ENCODE data around the gene ZNF428.
"Not testable (repeated sequence)": the region's sequence is repeated elsewhere in the genome, so short reads cannot be mapped to it uniquely, and the experiment has no call there.

Gene ZNF428

DNA sequence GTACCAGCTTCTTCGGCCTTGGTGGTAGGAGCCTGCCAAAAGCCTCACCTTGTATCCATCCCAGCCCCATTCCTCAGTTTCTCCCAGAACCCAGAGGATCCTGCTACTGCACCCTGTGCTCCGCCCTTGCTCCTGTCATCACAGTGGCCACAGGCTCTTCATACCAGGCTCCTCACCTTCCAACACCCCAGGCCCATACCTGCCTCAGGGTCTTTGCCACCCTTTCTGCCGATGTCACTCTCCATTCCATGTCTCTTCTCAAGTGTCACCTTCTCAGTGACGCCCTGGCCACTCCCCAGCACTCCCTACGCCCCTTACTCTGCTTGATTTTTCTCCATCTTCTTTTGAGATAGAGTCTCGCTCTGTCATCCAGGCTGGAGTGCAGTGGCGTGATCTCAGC, 9.6 kb downstream of the ZNF428 start:
- H3K27ac ChIP-seq: no peak overlapping the region
- H3K79me2 ChIP-seq (ENCODE audit: insufficient read depth, low read depth): no peaks in the 10 kb centered on the region
- TF ChIP-seq, protein P1, sequence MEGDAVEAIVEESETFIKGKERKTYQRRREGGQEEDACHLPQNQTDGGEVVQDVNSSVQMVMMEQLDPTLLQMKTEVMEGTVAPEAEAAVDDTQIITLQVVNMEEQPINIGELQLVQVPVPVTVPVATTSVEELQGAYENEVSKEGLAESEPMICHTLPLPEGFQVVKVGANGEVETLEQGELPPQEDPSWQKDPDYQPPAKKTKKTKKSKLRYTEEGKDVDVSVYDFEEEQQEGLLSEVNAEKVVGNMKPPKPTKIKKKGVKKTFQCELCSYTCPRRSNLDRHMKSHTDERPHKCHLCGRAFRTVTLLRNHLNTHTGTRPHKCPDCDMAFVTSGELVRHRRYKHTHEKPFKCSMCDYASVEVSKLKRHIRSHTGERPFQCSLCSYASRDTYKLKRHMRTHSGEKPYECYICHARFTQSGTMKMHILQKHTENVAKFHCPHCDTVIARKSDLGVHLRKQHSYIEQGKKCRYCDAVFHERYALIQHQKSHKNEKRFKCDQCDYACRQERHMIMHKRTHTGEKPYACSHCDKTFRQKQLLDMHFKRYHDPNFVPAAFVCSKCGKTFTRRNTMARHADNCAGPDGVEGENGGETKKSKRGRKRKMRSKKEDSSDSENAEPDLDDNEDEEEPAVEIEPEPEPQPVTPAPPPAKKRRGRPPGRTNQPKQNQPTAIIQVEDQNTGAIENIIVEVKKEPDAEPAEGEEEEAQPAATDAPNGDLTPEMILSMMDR (conservative IDR thresholded peaks at IDR 0.05; ENCODE audit: low read depth, low read length): no peak
- no peak overlapping the region for H3K4me3 ChIP-seq (IDR thresholded peaks at IDR 0.05; ENCODE audit: insufficient read depth, low read depth, low read length)
- no peaks in the 10 kb centered on the region for H4K20me1 ChIP-seq (ENCODE audit: insufficient read depth)
- no peaks in the 10 kb centered on the region; the same call in 1 of the 2 replicates for H3K36me3 ChIP-seq (ENCODE audit: insufficient read depth)
- H3K27me3 ChIP-seq (ENCODE audit: insufficient read depth, low read depth): no peaks in the 10 kb centered on the region
- H2AFZ ChIP-seq (ENCODE audit: low read depth): no peak overlapping the region
- no peaks in the 10 kb centered on the region for H3K4me1 ChIP-seq (ENCODE audit: low read depth, poor library complexity, severe bottlenecking)
- no peak overlapping the region for H3K4me2 ChIP-seq
- no peak overlapping the region for H3K9ac ChIP-seq

DNA sequence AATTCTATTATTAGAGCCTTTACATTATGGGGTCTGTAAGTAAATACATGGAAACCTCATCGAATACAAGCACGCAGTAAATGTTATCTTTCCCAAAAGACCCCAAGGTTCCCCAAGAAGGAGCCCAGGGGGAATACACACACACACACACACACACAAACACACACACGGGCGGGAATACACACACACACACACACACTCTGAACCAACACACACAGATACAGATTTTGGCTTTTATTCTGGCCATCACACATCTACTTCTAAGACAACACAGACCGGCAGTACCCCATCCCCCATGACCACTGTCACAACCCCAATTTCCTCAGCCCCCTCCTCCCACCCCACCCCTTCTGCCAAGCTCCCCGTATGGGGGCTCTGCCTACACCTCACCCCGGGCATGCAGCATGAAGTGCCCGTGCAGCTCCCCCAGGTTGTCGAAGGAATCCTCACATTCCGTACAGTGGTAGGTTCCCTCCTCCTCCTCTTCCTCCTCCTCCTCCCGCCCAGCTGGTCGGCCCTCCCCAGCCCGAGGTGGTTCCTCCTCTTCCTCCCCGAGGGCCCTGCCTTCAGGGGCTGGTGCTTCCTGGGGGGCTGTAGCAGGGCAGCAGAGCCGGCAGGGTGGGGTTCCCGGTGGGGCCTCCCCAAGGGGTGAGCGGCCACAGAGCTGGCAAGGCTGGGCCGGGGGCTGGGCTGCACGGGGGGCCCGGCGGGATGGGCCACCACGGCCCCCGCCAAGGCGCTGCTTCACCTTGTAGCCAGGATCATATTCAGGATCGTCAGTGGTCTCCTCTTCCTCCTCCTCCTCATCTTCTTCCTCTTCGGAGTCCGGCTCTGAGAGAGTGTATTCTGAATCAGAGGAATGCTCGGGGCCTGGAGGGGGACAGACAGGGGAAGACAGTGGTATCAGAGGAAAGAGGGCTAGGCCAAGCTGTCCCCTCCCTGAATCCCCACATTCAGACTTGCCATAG, 11.9 kb downstream of the ZNF428 start:
- Histone ChIP-seq H3K79me2 (ENCODE audit: insufficient read depth, low read depth) (no peaks in the 10 kb centered on the region), H3K9ac (no peak overlapping the region), H3K27ac (no peak overlapping the region), H2AFZ (ENCODE audit: low read depth) (no peak overlapping the region), H3K4me3 (IDR thresholded peaks at IDR 0.05; ENCODE audit: insufficient read depth, low read depth, low read length) (no peak overlapping the region), H3K36me3 (ENCODE audit: insufficient read depth) (no peaks in the 10 kb centered on the region; the same call in 1 of the 2 replicates), H3K27me3 (ENCODE audit: insufficient read depth, low read depth) (no peaks in the 10 kb centered on the region), H3K4me1 (ENCODE audit: low read depth, poor library complexity, severe bottlenecking) (no peaks in the 10 kb centered on the region), H3K4me2 (no peak overlapping the region), H4K20me1 (ENCODE audit: insufficient read depth) (no peaks in the 10 kb centered on the region)
- TF ChIP-seq, protein P1 (conservative IDR thresholded peaks at IDR 0.05; ENCODE audit: low read depth, low read length): no peak

DNA sequence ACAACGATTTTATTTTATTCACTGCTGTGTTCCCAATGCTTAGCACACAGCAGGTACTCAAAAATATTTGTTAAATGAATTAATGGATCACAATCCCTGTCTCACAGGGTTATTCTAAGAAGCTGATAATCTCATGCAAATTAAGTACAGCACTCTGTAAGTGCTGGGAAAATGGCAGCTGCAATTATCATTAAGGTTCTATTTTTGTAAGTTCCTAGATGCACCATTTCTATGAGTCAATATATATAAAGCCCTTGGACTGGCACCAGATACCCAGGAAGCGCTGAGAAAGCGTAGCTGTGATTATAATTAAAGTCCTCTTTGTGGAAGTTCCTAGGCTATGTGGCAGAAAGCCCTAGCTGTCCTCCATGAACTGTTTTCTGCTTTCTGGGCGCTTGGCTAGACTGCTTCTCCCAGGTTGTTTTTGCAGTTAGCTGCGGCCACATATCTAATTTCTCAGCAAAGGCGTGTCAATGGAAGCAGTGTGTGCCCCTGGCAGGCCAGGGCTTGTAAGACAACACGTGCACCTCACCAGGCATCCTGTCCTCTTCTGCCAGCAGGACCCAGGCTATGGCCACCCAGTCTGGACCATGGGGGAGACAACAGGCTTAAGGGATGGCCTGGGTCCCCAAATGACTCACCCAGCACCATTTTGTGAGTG, 12.7 kb downstream of the ZNF428 start:
- H3K4me2 ChIP-seq: no peak overlapping the region
- H3K9ac ChIP-seq: no peak overlapping the region
- no peaks in the 10 kb centered on the region for H4K20me1 ChIP-seq (ENCODE audit: insufficient read depth)
- no peak overlapping the region for H3K4me3 ChIP-seq (IDR thresholded peaks at IDR 0.05; ENCODE audit: insufficient read depth, low read depth, low read length)
- H3K27ac ChIP-seq: no peak overlapping the region
- no peaks in the 10 kb centered on the region for H3K79me2 ChIP-seq (ENCODE audit: insufficient read depth, low read depth)
- no peaks in the 10 kb centered on the region for H3K27me3 ChIP-seq (ENCODE audit: insufficient read depth, low read depth)
- H2AFZ ChIP-seq (ENCODE audit: low read depth): no peak overlapping the region
- TF ChIP-seq, protein P1 (conservative IDR thresholded peaks at IDR 0.05; ENCODE audit: low read depth, low read length): no peak
- no peaks in the 10 kb centered on the region for H3K4me1 ChIP-seq (ENCODE audit: low read depth, poor library complexity, severe bottlenecking)
- no peaks in the 10 kb centered on the region for H3K36me3 ChIP-seq (ENCODE audit: insufficient read depth)

DNA sequence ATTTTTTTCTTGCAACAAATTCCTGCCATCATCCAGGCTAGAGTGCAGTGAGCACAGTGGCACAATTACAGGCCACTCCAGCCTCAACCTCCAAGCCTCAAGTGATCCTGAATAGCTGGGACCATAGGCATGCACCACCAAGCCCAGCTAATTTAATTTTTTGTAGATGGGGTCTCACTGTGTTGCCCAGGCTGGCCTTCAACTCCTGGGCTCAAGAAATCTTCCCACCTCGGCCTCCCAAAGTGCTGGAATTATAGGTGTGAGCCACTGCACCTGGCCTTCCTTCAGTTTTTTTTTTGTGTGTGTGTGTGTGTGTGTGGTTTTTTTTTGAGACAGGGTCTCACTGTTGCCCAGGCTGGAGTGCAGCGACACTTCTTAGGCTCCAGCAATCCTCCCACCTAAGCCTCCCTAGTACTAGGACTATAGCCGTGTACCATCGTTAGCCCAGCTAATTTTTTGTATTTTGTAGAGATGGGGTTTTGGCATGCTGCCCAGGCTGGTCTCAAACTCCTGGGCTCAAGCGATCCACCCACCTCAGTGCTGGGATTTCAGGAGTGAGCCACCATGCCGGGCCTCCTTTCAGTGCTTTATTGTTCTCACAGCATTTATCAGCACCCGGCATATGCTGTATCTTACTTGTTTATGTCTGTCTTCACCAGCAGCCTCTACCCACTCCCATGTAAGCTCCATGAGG, 13.4 kb downstream of the ZNF428 start:
- TF ChIP-seq, protein P1 (conservative IDR thresholded peaks at IDR 0.05; ENCODE audit: low read depth, low read length): no peak
- no peaks in the 10 kb centered on the region for H3K79me2 ChIP-seq (ENCODE audit: insufficient read depth, low read depth)
- H3K27me3 ChIP-seq (ENCODE audit: insufficient read depth, low read depth): no peaks in the 10 kb centered on the region
- no peak overlapping the region for H2AFZ ChIP-seq (ENCODE audit: low read depth)
- H3K4me2 ChIP-seq: no peak overlapping the region
- no peaks in the 10 kb centered on the region for H3K4me1 ChIP-seq (ENCODE audit: low read depth, poor library complexity, severe bottlenecking)
- H3K9ac ChIP-seq: no peak overlapping the region
- H3K27ac ChIP-seq: no peak overlapping the region
- H4K20me1 ChIP-seq (ENCODE audit: insufficient read depth): no peaks in the 10 kb centered on the region
- no peaks in the 10 kb centered on the region for H3K36me3 ChIP-seq (ENCODE audit: insufficient read depth)
- H3K4me3 ChIP-seq (IDR thresholded peaks at IDR 0.05; ENCODE audit: insufficient read depth, low read depth, low read length): no peak overlapping the region

DNA sequence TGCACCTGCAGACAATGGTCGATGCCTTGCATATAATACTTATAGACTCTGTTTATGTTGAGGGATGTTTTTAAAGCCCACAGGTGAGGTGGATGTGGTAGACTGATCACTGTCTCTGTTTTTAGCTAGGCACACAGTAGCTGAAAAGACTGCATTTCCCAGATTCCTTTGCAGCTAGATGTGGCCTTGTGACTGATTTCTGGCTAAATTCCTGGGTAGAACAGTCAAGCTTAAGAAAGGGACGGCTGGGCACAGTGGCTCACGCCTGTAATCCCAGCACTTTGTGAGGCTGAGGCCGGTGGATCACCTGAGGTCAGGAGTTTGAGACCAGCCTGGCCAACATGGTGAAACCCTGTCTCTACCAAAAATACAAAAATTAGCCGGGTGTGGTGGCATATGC, 19.1 kb downstream of the ZNF428 start:
- not testable (repeated sequence) for H3K4me2 ChIP-seq; H3K9ac ChIP-seq; H3K4me1 ChIP-seq (ENCODE audit: low read depth, poor library complexity, severe bottlenecking); H2AFZ ChIP-seq (ENCODE audit: low read depth); H3K4me3 ChIP-seq (IDR thresholded peaks at IDR 0.05; ENCODE audit: insufficient read depth, low read depth, low read length); H3K36me3 ChIP-seq (ENCODE audit: insufficient read depth); H3K27ac ChIP-seq; H4K20me1 ChIP-seq (ENCODE audit: insufficient read depth); H3K27me3 ChIP-seq (ENCODE audit: insufficient read depth, low read depth)
- H3K79me2 ChIP-seq (ENCODE audit: insufficient read depth, low read depth): peaks cover 23% of the 10 kb centered on the region
